PC-9 (cell line): ENCODE results near the gene FOXA3. TPM values are rescaled to one million over a fixed set of nuclear protein-coding genes. Genes with fewer than 3 reads are reported as not detected.
"Not testable (repeated sequence)": the region's sequence is repeated elsewhere in the genome, so short reads cannot be mapped to it uniquely, and the experiment has no call there.

ENCODE experiments used
- BruUV-seq: library from RNA; stranded (reverse); fragments of 400-500 nt; replicated peaks from 2 replicates; lab custom pipeline; 2021; lab: Mats Ljungman, UMichigan
- CTCF ChIA-PET: fragments of 300-600 bp; sonication (Branson Sonifier 250); formaldehyde crosslinking; loops from one replicate; lab custom pipeline; 2022; ENCODE audit warnings: antibody characterized with exemption; lab: Charles Lee
- POLR2A ChIA-PET: fragments of 300-600 bp; sonication (Branson Sonifier 250); formaldehyde crosslinking; loops from one replicate; lab custom pipeline; 2022; ENCODE audit warnings: antibody characterized with exemption; ENCODE audit not compliant: unreplicated experiment; lab: Charles Lee
- DNase-seq, 2 experiments: peaks; one replicate each; pipeline versions ENCODE4 v3.0.0 to v3.0.0-alpha.2; 2015 to 2022; ENCODE audit warnings: mixed read lengths in 1 of 2
- H2AFZ ChIP-seq: fragments of 200-600 bp; sonication (generic); 2 replicates; pipeline ENCODE4 v1.8.1; 2017; ENCODE audit warnings: antibody characterized with exemption
- H3F3A ChIP-seq: fragments of 200-600 bp; sonication (generic); 2 replicates; pipeline ENCODE4 v1.8.1; 2017; ENCODE audit warnings: antibody characterized with exemption, mild to moderate bottlenecking, low read depth; ENCODE audit not compliant: insufficient read depth
- H3K27ac ChIP-seq: fragments of 200-600 bp; sonication (generic); 2 replicates; pipeline ENCODE4 v1.6.1; 2016; ENCODE audit warnings: mixed run types
- H3K27me3 ChIP-seq: fragments of 200-600 bp; sonication (generic); 2 replicates; pipeline ENCODE4 v1.6.1; 2016; ENCODE audit warnings: low read depth, mixed run types; ENCODE audit not compliant: insufficient read depth
- H3K36me3 ChIP-seq: fragments of 200-600 bp; sonication (generic); 2 replicates; pipeline ENCODE4 v1.6.1; 2016; ENCODE audit warnings: low read depth, mixed run types
- H3K4me1 ChIP-seq: fragments of 200-600 bp; sonication (generic); replicated peaks from 2 replicates; pipeline ENCODE4 v1.6.1; 2016; ENCODE audit warnings: mixed run types; ENCODE audit not compliant: insufficient read depth
- H3K4me2 ChIP-seq: fragments of 200-600 bp; sonication (generic); 2 replicates; pipeline ENCODE4 v1.6.1; 2017; ENCODE audit warnings: mixed run types
- H3K4me3 ChIP-seq: fragments of 200-600 bp; sonication (generic); 2 replicates; pipeline ENCODE4 v1.6.1; 2016; ENCODE audit warnings: mixed run types
- H3K79me2 ChIP-seq: fragments of 200-600 bp; sonication (generic); 2 replicates; pipeline ENCODE4 v1.6.1; 2017; ENCODE audit warnings: low read depth, mixed run types
- H3K9me2 ChIP-seq: fragments of 200-600 bp; sonication (generic); 2 replicates; pipeline ENCODE4 v1.8.1; 2017; ENCODE audit warnings: mild to moderate bottlenecking; ENCODE audit not compliant: insufficient read depth
- H3K9me3 ChIP-seq: fragments of 200-600 bp; sonication (generic); 2 replicates; pipeline ENCODE4 v1.8.1; 2016; ENCODE audit warnings: low read depth; ENCODE audit not compliant: insufficient read depth
- H4K20me1 ChIP-seq: fragments of 200-600 bp; sonication (generic); 2 replicates; pipeline ENCODE4 v1.8.1; 2017; ENCODE audit not compliant: insufficient read depth
- EZH2 ChIP-seq: fragments of 200-600 bp; sonication (generic); IDR thresholded peaks from 2 replicates; pipeline ENCODE4 v1.8.0; 2017; ENCODE audit warnings: antibody characterized with exemption, low read depth
- intact Hi-C: fragments of 100-400 bp; cut with micrococcal nuclease; formaldehyde crosslinking; loops from one replicate; pipeline ENCODE4 v1.10.0; 2022; ENCODE audit not compliant: unreplicated experiment
- total RNA-seq: library from RNA; stranded (reverse); gene quantifications from 2 replicates; pipeline ENCODE4 v1.2.3, GENCODE V29; 2021
- TF ChIP-seq, protein P1 (sequence below): fragments of 200-600 bp; sonication (generic); conservative IDR thresholded peaks from 2 replicates; pipeline ENCODE4 v1.6.1; 2017; ENCODE audit warnings: mixed run types, antibody characterized with exemption, mild to moderate bottlenecking, moderate library complexity

FOXA3 gene
- total RNA-seq, 1 experiment from 2014 or later, result not detected

- Histone ChIP-seq H3K4me1 (peaks cover 1% of the 10 kb centered on the region; the same call in 1 of the 2 replicates), H2AFZ (no peak overlapping the region), H3K4me3 (no peak overlapping the region), H3K9me2 (no peaks in the 10 kb centered on the region), H3K27ac (no peak overlapping the region), H3K79me2 (peaks cover 7% of the 10 kb centered on the region; the same call in 1 of the 2 replicates), H3K9me3 (no peaks in the 10 kb centered on the region), H3F3A (peaks cover 12% of the 10 kb centered on the region; the same call in 1 of the 2 replicates), H3K4me2 (no peak overlapping the region), H3K36me3 (peaks cover 13% of the 10 kb centered on the region; the same call in 1 of the 2 replicates), H4K20me1 (no peaks in the 10 kb centered on the region), H3K27me3 (no peaks in the 10 kb centered on the region)
- no peak for TF ChIP-seq EZH2
- TF ChIP-seq, protein P1, sequence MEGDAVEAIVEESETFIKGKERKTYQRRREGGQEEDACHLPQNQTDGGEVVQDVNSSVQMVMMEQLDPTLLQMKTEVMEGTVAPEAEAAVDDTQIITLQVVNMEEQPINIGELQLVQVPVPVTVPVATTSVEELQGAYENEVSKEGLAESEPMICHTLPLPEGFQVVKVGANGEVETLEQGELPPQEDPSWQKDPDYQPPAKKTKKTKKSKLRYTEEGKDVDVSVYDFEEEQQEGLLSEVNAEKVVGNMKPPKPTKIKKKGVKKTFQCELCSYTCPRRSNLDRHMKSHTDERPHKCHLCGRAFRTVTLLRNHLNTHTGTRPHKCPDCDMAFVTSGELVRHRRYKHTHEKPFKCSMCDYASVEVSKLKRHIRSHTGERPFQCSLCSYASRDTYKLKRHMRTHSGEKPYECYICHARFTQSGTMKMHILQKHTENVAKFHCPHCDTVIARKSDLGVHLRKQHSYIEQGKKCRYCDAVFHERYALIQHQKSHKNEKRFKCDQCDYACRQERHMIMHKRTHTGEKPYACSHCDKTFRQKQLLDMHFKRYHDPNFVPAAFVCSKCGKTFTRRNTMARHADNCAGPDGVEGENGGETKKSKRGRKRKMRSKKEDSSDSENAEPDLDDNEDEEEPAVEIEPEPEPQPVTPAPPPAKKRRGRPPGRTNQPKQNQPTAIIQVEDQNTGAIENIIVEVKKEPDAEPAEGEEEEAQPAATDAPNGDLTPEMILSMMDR, result no peak
- no TSS peak for BruUV-seq
- intact Hi-C loops, result no loop called here
- ChIA-PET CTCF (no interaction called here), POLR2A (no interaction called here)
- no peak for DNase-seq
These were observed 31.4 kb downstream of the FOXA3 start for GRCh38 chr19:45895519-45895972.

GRCh38 chr19:45895983-45896599 lies 32.0 kb downstream of the FOXA3 start:
- intact Hi-C loops, BruUV-seq, CTCF ChIA-PET: not testable (repeated sequence)

GRCh38 chr19:45897261-45897812 lies 33.2 kb downstream of the FOXA3 start:
- CTCF ChIA-PET, result interaction anchor here (0.6 kb wide), 1 partner anchor 89 kb away, joined by 3 read pairs; no protein-coding TSS in a partner anchor
- H3K4me3 ChIP-seq, result no peak overlapping the region

More at GRCh38 chr19:45895983-45896599, 32.0 kb downstream of the FOXA3 start:
- peaks cover 16% of the 10 kb centered on the region; the same call in 1 of the 2 replicates for H3K36me3 ChIP-seq
- POLR2A ChIA-PET, H3K79me2 ChIP-seq, H3K4me3 ChIP-seq, H4K20me1 ChIP-seq, H3K9me2 ChIP-seq, H3K4me1 ChIP-seq, H3K27ac ChIP-seq, H3K4me2 ChIP-seq, H2AFZ ChIP-seq, H3K27me3 ChIP-seq, DNase-seq, H3K9me3 ChIP-seq: not testable (repeated sequence)
- H3F3A ChIP-seq, result peaks cover 17% of the 10 kb centered on the region; the same call in 1 of the 2 replicates

More at GRCh38 chr19:45897261-45897812, 33.2 kb downstream of the FOXA3 start:
- DNase-seq, result no peak
- Histone ChIP-seq H4K20me1 (no peaks in the 10 kb centered on the region), H3K4me1 (peaks cover 11% of the 10 kb centered on the region), H3K4me2 (no peak overlapping the region), H2AFZ (no peak overlapping the region), H3K27me3 (no peaks in the 10 kb centered on the region), H3K36me3 (peaks cover 16% of the 10 kb centered on the region; the same call in 1 of the 2 replicates), H3K27ac (no peak overlapping the region), H3K9me2 (no peaks in the 10 kb centered on the region), H3K79me2 (peaks cover 17% of the 10 kb centered on the region), H3K9me3 (no peaks in the 10 kb centered on the region), H3F3A (peaks cover 19% of the 10 kb centered on the region; the same call in 1 of the 2 replicates)
- TF ChIP-seq EZH2, result no peak
- TF ChIP-seq, protein P1, result no peak
- BruUV-seq, result no TSS peak
- POLR2A ChIA-PET, result interaction anchor here (0.6 kb wide), 1 partner anchor 118 kb away, joined by 3 read pairs; no protein-coding TSS in a partner anchor
- intact Hi-C loops, result no loop called here
